Naive B cell (primary cell): Measurements from ENCODE around the gene MPHOSPH10. TPM values are rescaled to one million over a fixed set of nuclear protein-coding genes. Genes with fewer than 3 reads are reported as not detected.

Experiments used
- polyA plus RNA-seq, 6 donors: library from polyadenylated mRNA; unstranded; fragments of 300-500 nt; fragmentation: Illumina TruSeq; gene quantifications; one replicate each; pipeline ENCODE4 v1.2.3, GENCODE V29; 2021; ENCODE audit warnings: low read depth in 6 of 6

Gene MPHOSPH10
- polyA plus RNA-seq, 6 donors from 2014 or later: 10.5 to 27.4 (median 22.2) TPM

Other genes with a start within 250 kb of the MPHOSPH10 start
- not detected for gene VAX2, start 230.1 kb upstream of the MPHOSPH10 start, polyA plus RNA-seq
- not detected for gene ATP6V1B1, start 194.7 kb upstream of the MPHOSPH10 start, polyA plus RNA-seq
- not detected for gene ANKRD53, start 152.0 kb upstream of the MPHOSPH10 start, polyA plus RNA-seq
- gene TEX261, start 135.8 kb upstream of the MPHOSPH10 start, polyA plus RNA-seq: 10 to 100 TPM; 22.5 to 39.2 (median 31.4) TPM
- gene NAGK, start 62.0 kb upstream of the MPHOSPH10 start, polyA plus RNA-seq: 100 to 1,000 TPM in 3 of 6 donors, 10 to 100 TPM in 3; 74.8 to 140 (median 101) TPM
- gene MCEE, start 405 bp upstream of the MPHOSPH10 start, polyA plus RNA-seq: 10 to 100 TPM; 15.1 to 39.2 (median 30.3) TPM
- gene PAIP2B, start 96.5 kb downstream of the MPHOSPH10 start, polyA plus RNA-seq: 1 to 10 TPM; 3.5 to 7.3 (median 5.1) TPM
- 10 to 100 TPM; 34.9 to 80.2 (median 50.9) TPM for gene ZNF638, start 201.1 kb downstream of the MPHOSPH10 start, polyA plus RNA-seq